ENCODE data around the gene DOK6. TPM values are rescaled to one million over a fixed set of nuclear protein-coding genes. Genes with fewer than 3 reads are reported as not detected.

DOK6 gene
- total RNA-seq, 2 experiments from 2014 or later, result not detected

DNA sequence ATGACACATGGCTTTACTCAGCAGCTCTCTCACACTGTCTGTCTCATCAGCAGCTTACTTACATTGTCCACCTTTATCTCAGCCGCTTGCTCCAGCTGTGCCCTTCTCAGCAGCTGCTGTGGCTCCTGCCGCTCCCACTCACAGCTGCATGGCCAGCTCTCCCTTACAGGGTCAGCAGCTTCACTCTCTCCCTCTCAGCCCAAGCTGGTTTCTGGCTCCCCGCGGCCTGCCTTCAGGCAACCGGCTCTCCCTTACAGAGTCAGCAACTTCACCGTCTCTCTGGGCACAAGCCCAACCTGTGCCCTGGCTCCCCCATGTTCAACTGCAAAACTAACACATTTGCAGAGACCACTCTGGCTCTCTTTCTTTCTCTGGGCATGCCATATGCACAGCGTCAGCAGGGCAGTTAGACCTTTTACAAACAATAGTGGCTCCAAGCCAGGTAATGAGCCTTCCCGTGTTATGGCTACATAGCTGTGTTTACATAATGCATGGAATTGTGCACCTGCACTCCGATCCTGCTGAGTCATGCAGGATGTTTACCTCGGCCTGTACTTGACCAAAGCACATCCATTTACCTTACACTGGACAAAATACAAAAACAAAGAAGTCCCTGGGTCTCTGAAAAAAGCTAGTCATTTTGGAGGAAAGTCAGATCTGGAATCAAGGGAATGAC is 167.3 kb downstream of the DOK6 start:
- intact Hi-C loops (cut with DNase I, micrococcal nuclease), result no loop called here
- Mint-ChIP-seq H3K27ac (no peak overlapping the region), H3K4me3 (no peak overlapping the region), H3K36me3 (ENCODE audit: low read depth) (no peaks in the 10 kb centered on the region), H3K27me3 (peaks cover 13% of the 10 kb centered on the region), H3K9me3 (peaks cover 13% of the 10 kb centered on the region), H3K4me1 (ENCODE audit: low read depth) (no peaks in the 10 kb centered on the region)
- Histone ChIP-seq H3K4me3 (ENCODE audit: low read length) (no peak overlapping the region), H3K4me1 (ENCODE audit: insufficient read depth, low read length) (no peaks in the 10 kb centered on the region), H3K27me3 (ENCODE audit: control insufficient read depth in 1 of 2, insufficient read depth in 2 of 2, low read length in 2 of 2) (no peaks in the 10 kb centered on the region), H3K27ac (ENCODE audit: low read depth in 1 of 2, low read length in 2 of 2) (no peak overlapping the region), H3K36me3 (ENCODE audit: insufficient read depth, low read length) (no peaks in the 10 kb centered on the region), H3K9me3 (ENCODE audit: control insufficient read depth in 1 of 2, insufficient read depth in 1 of 2, low read length in 2 of 2) (peaks cover 8 to 13% of the 10 kb centered on the region in 2 experiments)
- ChIA-PET CTCF (no interaction called here), POLR2A (no interaction called here)
- TF ChIP-seq, protein P1, sequence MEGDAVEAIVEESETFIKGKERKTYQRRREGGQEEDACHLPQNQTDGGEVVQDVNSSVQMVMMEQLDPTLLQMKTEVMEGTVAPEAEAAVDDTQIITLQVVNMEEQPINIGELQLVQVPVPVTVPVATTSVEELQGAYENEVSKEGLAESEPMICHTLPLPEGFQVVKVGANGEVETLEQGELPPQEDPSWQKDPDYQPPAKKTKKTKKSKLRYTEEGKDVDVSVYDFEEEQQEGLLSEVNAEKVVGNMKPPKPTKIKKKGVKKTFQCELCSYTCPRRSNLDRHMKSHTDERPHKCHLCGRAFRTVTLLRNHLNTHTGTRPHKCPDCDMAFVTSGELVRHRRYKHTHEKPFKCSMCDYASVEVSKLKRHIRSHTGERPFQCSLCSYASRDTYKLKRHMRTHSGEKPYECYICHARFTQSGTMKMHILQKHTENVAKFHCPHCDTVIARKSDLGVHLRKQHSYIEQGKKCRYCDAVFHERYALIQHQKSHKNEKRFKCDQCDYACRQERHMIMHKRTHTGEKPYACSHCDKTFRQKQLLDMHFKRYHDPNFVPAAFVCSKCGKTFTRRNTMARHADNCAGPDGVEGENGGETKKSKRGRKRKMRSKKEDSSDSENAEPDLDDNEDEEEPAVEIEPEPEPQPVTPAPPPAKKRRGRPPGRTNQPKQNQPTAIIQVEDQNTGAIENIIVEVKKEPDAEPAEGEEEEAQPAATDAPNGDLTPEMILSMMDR (IDR thresholded peaks at IDR 0.05), result no peak
- ATAC-seq (ENCODE audit: poor library complexity), result no peak
- no peak for DNase-seq

DNA sequence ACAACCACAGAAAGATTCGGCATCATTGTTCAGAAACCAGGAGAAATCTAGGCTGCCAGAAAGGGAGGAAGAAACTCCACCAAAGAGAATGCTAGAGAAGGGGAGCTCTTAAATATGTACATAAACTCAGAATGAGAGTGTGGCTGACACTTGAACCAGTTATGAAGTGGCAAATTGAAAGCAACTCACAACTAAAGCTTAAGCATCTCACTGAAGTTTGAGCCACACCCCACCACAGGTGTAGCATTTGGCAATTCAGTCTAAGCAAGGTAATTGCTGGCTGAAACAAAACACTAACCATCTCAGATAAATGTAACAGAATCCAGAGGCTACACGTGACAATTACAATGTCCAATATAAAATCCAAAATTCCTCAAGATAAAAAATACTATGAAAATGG is 168.4 kb downstream of the DOK6 start:
- intact Hi-C loops (cut with DNase I, micrococcal nuclease), result no loop called here
- peaks cover 8 to 13% of the 10 kb centered on the region in 2 experiments for H3K9me3 ChIP-seq (ENCODE audit: control insufficient read depth in 1 of 2, insufficient read depth in 1 of 2, low read length in 2 of 2)
- CTCF ChIA-PET, result no interaction called here

DNA sequence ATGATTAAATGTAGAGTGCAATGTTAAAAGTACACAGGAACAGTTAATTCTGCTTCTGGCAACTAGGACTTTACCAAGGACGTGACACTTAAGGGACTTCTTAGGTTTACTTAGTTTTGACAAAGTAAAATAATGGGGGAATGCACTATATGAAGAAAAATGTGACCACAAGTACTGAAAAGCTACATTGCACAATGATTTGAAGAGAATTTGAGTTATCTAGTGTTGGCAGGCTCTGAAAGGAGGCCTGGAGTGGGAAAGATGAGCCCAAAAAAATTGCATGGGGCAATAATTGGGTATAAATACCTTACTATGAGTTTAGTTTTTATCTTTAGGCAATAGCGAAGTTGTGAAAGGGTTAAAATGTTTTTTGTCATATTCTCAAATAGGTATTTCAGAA is 173.7 kb downstream of the DOK6 start:
- intact Hi-C loops (cut with DNase I, micrococcal nuclease), result no loop called here
- Histone ChIP-seq H3K27ac (ENCODE audit: low read depth in 1 of 2, low read length in 2 of 2) (no peak overlapping the region), H3K4me1 (ENCODE audit: insufficient read depth, low read length) (peaks cover under 1% of the 10 kb centered on the region), H3K4me3 (ENCODE audit: low read length) (no peak overlapping the region), H3K36me3 (ENCODE audit: insufficient read depth, low read length) (no peaks in the 10 kb centered on the region), H3K27me3 (ENCODE audit: control insufficient read depth in 1 of 2, insufficient read depth in 2 of 2, low read length in 2 of 2) (no peaks in the 10 kb centered on the region), H3K9me3 (ENCODE audit: control insufficient read depth in 1 of 2, insufficient read depth in 1 of 2, low read length in 2 of 2) (no peaks in the 10 kb centered on the region)
- Mint-ChIP-seq H3K9me3 (no peaks in the 10 kb centered on the region), H3K27ac (no peak overlapping the region), H3K4me1 (ENCODE audit: low read depth) (no peaks in the 10 kb centered on the region), H3K27me3 (peaks cover 8% of the 10 kb centered on the region), H3K4me3 (no peak overlapping the region), H3K36me3 (ENCODE audit: low read depth) (no peaks in the 10 kb centered on the region)
- TF ChIP-seq, protein P1 (IDR thresholded peaks at IDR 0.05), result no peak
- DNase-seq (no peak), ATAC-seq (ENCODE audit: poor library complexity) (no peak)
- POLR2A ChIA-PET, result no interaction called here
- CTCF ChIA-PET, result no interaction called here

More for the DNA sequence above, 168.4 kb downstream of the DOK6 start:
- no peaks in the 10 kb centered on the region for H3K27me3 ChIP-seq (ENCODE audit: control insufficient read depth in 1 of 2, insufficient read depth in 2 of 2, low read length in 2 of 2)
- peaks cover 13% of the 10 kb centered on the region for H3K9me3 Mint-ChIP-seq
- H3K27ac ChIP-seq (ENCODE audit: low read depth in 1 of 2, low read length in 2 of 2), result no peak overlapping the region
- no peak overlapping the region for H3K27ac Mint-ChIP-seq
- no peaks in the 10 kb centered on the region for H3K36me3 ChIP-seq (ENCODE audit: insufficient read depth, low read length)
- peaks cover 13% of the 10 kb centered on the region for H3K27me3 Mint-ChIP-seq
- no peaks in the 10 kb centered on the region for H3K4me1 ChIP-seq (ENCODE audit: insufficient read depth, low read length)
- no peaks in the 10 kb centered on the region for H3K36me3 Mint-ChIP-seq (ENCODE audit: low read depth)
- TF ChIP-seq, protein P1 (IDR thresholded peaks at IDR 0.05), result no peak
- no peak for ATAC-seq (ENCODE audit: poor library complexity)
- no peak overlapping the region for H3K4me3 ChIP-seq (ENCODE audit: low read length)
- no peaks in the 10 kb centered on the region for H3K4me1 Mint-ChIP-seq (ENCODE audit: low read depth)
- H3K4me3 Mint-ChIP-seq, result no peak overlapping the region
- POLR2A ChIA-PET, result interaction anchor here (0.7 kb wide), 1 partner anchor 449 kb away, joined by 3 read pairs; no protein-coding TSS in a partner anchor
- no peak for DNase-seq

Measured in CD4-positive, alpha-beta T cell (primary cell).